Measurements from ENCODE around the gene ALOX15B.

The ALOX15B gene, protein sequence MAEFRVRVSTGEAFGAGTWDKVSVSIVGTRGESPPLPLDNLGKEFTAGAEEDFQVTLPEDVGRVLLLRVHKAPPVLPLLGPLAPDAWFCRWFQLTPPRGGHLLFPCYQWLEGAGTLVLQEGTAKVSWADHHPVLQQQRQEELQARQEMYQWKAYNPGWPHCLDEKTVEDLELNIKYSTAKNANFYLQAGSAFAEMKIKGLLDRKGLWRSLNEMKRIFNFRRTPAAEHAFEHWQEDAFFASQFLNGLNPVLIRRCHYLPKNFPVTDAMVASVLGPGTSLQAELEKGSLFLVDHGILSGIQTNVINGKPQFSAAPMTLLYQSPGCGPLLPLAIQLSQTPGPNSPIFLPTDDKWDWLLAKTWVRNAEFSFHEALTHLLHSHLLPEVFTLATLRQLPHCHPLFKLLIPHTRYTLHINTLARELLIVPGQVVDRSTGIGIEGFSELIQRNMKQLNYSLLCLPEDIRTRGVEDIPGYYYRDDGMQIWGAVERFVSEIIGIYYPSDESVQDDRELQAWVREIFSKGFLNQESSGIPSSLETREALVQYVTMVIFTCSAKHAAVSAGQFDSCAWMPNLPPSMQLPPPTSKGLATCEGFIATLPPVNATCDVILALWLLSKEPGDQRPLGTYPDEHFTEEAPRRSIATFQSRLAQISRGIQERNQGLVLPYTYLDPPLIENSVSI

DNA sequence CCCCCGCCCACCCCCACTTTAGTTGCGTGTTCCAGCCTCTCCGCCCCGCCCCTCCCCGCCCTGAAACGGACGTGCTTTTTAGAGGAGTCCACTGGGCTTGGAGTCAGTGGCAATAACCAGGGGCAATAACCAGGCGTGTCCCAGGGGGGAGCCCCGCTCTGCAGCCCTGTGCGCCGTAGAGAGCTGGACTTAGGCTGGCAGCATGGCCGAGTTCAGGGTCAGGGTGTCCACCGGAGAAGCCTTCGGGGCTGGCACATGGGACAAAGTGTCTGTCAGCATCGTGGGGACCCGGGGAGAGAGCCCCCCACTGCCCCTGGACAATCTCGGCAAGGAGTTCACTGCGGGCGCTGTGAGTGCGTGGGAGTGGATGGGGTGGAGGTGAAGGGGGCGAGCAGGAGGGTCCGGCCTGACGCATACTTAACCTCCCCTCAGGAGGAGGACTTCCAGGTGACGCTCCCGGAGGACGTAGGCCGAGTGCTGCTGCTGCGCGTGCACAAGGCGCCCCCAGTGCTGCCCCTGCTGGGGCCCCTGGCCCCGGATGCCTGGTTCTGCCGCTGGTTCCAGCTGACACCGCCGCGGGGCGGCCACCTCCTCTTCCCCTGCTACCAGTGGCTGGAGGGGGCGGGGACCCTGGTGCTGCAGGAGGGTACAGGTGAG is at the start of gene ALOX15B:
Gene ALOX15B, plus strand, starts transcription at position 106 of the 657 bp plus-strand sequence. Its CDS starts 97 bp downstream, at position 203.
- no peak for DNase-seq

DNA sequence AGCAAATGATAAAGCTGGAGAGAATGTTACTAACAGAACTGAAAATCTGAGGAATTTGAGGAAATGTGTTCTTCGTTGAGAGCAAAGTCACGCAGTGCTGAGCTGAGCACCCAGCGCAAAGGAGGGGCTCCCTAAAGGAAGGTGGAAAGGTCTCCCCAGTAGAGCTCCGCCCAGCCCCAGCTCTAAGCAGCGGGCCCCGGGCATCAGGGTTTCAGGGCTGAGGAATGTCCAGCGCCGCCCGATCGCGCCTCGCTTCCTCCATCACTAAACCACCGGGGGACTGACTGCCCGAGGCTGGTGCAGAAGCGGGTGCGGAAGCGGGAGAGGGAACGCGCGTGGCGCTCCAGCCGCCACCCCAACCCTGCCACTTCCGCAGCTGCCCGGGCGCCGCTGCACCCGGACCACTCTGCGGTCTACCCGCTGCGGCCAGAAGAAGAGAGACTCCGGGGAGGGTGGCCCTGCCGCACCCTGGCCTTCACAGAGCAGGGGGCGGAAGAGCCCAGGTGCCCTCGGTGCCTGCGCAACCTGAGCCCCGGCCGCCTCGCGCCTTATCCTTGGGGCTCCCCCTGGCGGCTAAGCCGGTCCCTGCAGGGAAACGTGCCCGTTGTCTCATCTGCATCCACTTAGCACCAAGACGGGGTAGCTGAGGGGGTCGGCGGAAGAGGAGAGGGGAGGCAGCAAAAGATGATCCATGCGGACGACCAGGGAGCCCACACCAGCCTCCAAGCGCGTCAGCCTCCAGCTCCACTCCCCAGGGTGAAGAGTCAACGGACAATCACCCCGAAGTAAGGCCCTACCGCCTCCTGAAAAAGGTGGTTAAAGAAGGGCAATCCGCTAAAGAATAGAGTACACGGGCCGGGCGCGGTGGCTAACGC is 48.8 kb upstream of the ALOX15B start:
- peak; percentile 90 for DNase-seq

DNA sequence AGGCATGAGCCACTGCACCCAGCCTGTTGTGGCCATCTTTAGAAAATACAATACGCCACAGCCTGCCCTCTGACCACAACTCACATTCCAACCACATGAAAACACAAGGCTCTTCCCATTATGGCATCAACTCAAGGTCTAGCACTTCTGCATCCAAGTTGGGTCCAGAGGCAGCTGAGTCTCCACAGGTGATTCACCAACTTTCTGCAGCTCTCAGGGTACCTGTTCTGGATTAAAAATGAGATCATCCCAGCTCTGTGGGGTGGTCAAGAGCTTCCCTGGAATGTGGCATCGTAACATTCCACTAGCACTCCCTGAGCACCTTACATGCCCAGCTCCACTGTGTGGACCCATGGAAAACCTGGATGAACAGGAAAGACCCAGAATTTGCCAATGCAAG is 46.3 kb upstream of the ALOX15B start:
- DNase-seq, result no peak

DNA sequence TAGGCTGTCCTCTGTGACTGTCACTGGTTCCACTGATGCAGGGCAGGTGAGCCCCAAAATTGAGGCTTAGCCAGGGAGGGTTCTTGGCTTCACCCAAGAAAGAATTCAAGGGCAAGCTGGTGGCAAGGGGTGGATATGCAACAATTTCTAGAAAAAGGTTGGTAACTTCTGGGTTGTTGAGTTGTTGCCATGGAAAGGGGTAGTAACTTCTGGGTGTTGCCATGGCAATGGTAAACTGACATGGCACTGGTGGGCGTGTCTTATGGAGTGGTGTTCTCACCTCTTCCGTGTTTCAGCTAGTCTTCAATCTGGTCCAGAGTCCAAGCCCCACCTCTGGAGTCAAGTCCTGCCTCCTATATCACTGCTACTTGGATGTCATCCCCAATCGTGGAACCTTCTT is 45.9 kb upstream of the ALOX15B start:
- DNase-seq, result no peak

DNA sequence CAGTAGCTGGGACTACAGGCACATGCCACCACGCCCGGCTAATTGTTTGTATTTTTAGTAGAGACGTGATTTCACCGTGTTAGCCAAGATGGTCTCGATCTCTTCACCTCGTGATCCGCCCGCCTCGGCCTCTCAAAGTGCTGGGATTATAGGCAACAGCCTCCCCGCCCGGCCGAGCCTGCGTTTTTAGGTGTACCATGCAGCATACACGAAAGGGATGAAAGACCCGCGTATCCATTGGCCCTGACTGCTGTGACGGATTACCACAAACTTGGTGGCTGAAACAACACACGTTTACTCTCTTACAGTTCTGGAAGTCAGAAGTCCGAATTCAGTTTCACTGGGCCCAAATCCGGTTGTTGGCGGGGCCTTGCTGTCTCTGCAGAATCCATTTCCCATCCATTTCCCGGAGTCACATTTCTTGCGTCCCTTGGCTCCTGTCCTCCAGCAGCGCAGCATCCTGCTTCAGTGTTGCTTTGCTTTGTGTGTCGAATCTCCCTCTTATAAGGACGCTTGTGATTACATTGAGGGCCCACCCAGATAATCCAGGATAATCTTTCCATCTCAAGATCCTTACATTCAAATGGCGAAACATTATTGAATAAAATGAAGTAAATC is 44.8 kb upstream of the ALOX15B start:
- no peak for DNase-seq

DNA sequence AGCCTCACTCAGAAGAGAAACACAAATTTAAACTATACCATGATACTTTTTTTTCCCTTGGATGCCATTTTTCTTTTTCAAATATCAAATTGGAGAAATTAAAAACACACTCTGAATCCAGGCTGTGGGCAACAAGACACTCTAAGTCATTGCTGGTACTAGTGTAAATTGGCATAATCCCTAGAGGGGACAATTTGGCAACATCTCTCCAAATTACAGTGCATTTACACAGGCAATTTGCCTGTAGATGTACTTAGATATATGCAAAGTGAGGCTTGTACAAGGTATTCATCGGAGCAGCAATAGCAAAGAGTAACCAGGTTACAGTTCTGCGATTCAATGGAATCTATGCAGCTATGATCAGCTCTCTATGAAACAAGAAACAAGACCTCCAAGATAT is 43.1 kb upstream of the ALOX15B start:
- no peak for DNase-seq

DNA sequence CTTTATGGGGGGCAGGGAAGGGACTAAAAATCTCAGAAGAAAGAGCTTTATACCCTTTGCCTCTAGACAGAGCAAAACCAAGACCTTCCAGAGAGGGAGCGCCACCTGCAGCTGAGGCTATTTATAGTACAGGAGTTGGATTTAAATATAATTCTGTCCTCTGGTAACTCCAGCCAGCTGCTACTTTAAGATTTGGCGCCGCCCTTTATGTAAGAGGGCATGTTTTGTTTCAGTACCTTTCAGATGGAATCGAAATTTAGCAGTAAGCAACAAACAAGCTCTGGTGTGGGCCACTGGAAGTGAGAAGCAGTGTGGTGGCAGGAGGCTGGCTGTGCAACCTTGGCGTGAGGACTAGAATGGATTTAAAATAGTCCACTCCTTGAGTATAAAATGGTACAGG is 41.7 kb upstream of the ALOX15B start:
- DNase-seq, result peak; percentile 33

DNA sequence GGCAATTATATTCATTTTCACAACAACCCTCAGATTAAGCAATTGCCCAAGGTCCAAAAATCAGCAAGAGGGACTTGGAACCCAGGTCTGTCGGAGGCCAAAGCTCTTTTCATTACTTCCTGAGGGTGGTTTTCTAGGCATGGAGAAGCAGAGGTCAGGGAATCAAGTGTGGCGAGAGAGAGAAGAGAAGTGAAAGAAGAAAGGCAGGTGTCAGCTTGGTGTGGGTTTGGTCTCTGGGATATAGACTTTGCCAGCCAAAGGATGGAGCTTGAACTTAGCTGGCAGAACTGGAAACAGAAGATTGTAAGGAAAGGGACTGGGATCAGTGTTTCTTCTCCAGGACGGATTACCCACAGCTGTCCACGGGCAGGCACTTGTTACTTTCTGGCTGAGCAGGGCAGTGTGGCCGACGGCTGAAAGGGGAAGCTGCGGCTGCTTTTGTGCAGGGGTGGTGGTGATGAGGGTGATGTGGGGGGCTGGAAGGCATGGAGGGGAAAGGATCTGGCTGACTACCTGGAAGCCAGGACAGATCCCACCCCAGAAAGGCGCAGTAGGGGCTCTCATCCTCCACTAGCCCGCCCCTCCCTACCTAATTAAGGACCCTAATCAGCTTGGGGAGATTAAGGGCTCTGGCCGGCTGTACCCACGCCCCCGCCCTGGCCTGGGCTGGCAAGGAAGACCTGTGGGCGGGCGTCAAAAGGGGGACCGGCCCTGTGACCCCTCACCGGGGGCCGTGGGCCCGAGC is 36.7 kb upstream of the ALOX15B start, which contains the start of gene GUCY2D:
Gene GUCY2D, plus strand, starts transcription at position 640 of the 745 bp plus-strand sequence. CDS start 433 bp downstream, outside the sequence.
- DNase-seq, result no peak

DNA sequence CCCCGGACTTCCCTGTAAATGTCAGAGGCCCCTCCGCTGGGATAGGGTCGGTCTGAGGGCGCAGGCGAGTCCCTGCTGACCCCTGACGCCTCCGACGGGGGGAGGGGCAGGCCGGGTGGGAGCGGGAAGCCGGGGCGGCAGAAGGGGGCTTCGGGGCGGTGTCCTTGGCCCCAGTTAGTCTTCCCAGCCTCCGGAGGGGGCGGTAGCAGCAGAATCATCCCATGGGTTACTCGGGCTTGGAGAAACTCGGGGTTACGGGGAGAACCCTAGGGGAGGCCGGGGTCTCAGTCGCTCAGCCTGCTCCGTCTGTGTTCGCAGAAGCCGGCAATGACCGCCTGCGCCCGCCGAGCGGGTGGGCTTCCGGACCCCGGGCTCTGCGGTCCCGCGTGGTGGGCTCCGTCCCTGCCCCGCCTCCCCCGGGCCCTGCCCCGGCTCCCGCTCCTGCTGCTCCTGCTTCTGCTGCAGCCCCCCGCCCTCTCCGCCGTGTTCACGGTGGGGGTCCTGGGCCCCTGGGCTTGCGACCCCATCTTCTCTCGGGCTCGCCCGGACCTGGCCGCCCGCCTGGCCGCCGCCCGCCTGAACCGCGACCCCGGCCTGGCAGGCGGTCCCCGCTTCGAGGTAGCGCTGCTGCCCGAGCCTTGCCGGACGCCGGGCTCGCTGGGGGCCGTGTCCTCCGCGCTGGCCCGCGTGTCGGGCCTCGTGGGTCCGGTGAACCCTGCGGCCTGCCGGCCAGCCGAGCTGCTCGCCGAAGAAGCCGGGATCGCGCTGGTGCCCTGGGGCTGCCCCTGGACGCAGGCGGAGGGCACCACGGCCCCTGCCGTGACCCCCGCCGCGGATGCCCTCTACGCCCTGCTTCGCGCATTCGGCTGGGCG is 35.9 kb upstream of the ALOX15B start:
- no peak for DNase-seq

DNA sequence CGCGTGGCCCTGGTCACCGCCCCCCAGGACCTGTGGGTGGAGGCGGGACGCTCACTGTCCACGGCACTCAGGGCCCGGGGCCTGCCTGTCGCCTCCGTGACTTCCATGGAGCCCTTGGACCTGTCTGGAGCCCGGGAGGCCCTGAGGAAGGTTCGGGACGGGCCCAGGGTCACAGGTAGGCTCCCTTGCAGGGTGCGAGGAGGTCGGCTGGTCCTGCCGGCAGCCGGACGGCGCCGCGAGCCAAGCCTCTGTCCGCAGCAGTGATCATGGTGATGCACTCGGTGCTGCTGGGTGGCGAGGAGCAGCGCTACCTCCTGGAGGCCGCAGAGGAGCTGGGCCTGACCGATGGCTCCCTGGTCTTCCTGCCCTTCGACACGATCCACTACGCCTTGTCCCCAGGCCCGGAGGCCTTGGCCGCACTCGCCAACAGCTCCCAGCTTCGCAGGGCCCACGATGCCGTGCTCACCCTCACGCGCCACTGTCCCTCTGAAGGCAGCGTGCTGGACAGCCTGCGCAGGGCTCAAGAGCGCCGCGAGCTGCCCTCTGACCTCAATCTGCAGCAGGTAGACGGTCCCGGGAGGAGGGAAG is 35.2 kb upstream of the ALOX15B start:
- DNase-seq, result no peak

DNA sequence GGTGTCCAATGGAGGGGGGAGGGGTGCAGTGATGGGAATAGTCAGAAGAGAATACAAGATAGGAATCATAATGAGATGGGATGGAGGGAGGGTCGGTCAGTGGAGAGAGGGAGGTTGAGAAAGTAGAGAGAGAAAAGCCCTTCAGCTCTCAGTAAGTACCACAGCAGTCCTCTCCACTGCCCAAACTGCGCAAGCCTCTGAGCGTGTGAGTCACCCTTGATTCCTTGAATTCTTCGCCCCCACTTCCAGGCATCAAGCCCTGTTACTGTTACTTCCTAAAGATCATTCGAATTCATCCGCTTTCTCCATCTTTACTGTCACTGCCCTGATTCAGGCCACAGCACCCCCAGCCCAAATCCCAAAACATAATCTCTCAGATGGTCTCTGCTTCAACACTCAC is 34.0 kb upstream of the ALOX15B start:
- DNase-seq, result no peak

DNA sequence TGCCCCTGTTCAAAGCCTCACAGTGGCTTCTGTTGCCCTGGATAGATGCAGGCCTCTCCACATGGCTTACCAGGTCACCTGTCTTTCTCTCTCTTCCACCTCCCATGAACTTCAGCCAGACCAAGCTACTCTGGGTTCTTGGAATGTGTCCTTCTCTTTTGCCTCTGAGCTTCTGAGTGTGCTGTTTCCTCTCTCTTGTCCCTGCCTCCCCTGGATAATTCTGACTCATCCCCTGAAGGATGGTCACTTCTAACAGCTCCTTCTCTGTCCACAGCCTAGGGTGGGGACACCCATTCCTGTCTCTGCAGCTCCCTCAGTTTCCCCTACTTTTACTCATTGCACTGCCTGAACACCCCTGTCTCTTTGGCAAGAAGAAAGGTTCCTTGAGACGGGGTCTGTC is 33.5 kb upstream of the ALOX15B start:
- no peak for DNase-seq

DNA sequence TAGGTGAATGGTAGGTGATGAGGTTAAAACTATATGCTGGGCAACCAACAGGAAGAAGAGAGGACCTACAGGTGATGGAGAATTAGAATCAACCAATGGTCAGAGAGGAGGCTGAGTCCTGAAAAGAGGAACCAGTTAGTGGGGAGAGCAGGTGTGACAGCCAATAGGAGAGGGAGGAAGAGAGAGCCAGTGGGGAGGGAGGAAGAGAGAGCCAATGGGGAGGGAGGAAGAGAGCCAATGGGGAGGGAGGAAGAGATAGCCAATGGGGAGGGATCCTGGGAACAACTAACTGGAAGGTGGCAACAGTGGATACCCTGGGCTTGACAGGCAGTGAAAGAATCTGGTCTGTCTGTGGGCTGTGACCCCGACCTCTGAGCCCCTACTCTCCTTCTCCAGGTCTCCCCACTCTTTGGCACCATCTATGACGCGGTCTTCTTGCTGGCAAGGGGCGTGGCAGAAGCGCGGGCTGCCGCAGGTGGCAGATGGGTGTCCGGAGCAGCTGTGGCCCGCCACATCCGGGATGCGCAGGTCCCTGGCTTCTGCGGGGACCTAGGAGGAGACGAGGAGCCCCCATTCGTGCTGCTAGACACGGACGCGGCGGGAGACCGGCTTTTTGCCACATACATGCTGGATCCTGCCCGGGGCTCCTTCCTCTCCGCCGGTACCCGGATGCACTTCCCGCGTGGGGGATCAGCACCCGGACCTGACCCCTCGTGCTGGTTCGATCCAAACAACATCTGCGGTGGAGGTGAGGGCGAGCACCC is 32.7 kb upstream of the ALOX15B start:
- DNase-seq, result no peak

DNA sequence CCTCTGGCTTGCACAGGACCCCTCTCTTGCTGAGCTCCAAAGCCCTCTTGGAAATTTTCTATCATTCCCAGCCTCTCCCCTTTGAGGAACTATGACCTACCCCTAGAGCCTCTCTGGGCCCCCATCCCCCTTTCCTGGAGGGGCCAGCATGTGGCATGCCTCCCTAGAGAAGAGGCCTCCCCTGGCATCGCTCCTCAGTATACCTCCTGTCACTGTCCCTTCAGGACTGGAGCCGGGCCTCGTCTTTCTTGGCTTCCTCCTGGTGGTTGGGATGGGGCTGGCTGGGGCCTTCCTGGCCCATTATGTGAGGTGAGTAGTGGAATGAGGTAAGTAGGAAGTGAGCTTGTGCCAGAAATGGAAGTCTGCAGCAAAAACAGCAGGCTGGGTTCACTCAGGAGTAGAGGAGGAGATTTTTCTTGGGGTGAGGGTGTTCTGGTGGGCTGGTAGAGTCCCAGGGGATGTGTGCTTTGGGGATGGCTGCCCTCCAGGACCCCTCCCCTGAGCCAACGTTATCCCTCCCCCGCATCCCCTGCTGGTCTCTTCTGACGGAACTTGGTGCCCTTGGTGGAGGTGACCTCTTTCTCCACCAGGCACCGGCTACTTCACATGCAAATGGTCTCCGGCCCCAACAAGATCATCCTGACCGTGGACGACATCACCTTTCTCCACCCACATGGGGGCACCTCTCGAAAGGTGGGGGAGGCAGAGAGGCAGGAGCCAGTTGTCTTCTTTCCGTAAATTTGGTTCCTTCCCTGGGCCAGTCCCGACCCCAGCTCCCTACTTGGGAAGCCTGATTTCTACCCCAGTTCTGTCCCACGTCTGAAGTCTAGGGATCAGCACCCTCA is 31.8 kb upstream of the ALOX15B start:
- DNase-seq, result no peak

DNA sequence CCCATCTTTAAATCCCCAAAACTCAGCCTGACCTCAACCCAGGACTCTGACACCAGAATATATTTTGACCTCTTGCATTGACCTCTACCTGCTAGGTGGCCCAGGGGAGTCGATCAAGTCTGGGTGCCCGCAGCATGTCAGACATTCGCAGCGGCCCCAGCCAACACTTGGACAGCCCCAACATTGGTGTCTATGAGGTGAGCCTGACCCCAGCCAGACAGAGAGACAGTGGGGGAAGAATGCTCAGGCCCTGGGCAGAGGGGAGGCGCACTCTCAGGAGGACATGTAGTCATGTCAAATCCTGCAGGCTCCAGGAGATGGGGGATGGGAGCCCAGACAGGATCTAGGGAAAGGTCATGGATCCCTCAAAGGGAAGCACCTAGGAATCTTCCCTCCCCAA is 31.0 kb upstream of the ALOX15B start:
- DNase-seq, result no peak

DNA sequence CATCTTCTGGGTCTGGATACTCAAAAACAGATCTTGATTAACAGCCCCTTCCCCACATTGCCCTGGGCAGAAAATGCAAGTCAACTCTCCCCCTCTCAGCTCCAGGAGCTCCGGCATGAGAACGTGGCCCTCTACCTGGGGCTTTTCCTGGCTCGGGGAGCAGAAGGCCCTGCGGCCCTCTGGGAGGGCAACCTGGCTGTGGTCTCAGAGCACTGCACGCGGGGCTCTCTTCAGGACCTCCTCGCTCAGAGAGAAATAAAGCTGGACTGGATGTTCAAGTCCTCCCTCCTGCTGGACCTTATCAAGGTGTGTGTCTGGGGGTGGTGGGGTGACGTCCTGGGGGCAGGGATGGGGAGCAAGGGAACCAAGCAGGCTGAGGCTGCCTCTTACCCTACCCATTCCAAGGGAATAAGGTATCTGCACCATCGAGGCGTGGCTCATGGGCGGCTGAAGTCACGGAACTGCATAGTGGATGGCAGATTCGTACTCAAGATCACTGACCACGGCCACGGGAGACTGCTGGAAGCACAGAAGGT is 26.7 kb upstream of the ALOX15B start:
- DNase-seq, result no peak

DNA sequence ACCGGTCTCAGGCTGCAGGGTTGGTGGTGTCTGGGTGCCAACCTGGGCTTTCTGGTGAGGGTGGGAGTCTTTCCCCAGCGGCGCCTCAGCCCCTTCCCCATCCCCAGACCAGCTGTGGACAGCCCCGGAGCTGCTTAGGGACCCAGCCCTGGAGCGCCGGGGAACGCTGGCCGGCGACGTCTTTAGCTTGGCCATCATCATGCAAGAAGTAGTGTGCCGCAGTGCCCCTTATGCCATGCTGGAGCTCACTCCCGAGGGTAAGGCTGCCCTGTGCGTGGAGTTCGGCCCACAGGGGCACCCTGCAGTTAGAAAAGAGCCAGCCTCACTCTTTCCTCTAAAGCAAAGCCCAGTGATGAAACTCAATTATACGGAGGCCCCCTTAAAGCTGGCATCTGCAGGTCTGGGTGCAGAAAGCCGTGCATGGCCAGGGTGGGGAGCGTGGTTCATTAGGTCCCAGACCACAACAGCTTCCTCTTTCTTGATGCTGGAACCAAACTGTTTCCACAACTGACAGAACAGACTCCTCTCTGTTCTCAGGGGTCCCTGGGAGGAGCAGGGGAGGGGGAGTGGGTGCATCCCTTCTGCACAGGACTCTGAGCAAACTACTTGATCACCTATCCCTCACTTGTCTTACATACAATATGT is 25.7 kb upstream of the ALOX15B start:
- no peak for DNase-seq
